Renal cortex interstitium (tissue), 11 donors: ENCODE results near the gene TAF15. TPM values are rescaled to one million over a fixed set of nuclear protein-coding genes. Genes with fewer than 3 reads are reported as not detected.

Experiments used
- DNase-seq, 11 donors: peaks; one replicate each; pipeline ENCODE4 v3.0.0-alpha.2; 2013; ENCODE audit warnings: low read depth in 9 of 11, low spot score in 4 of 11; ENCODE audit errors: extremely low read depth in 1 of 11
- polyA plus RNA-seq, 3 donors: library from polyadenylated mRNA; unstranded; fragments of 120-200 nt; gene quantifications; one replicate each; pipeline ENCODE4 v1.2.1, GENCODE V29; 2013; ENCODE audit not compliant: insufficient read length in 3 of 3

Gene TAF15
- polyA plus RNA-seq, 3 donors, result 232 to 250 (median 245) TPM

DNA sequence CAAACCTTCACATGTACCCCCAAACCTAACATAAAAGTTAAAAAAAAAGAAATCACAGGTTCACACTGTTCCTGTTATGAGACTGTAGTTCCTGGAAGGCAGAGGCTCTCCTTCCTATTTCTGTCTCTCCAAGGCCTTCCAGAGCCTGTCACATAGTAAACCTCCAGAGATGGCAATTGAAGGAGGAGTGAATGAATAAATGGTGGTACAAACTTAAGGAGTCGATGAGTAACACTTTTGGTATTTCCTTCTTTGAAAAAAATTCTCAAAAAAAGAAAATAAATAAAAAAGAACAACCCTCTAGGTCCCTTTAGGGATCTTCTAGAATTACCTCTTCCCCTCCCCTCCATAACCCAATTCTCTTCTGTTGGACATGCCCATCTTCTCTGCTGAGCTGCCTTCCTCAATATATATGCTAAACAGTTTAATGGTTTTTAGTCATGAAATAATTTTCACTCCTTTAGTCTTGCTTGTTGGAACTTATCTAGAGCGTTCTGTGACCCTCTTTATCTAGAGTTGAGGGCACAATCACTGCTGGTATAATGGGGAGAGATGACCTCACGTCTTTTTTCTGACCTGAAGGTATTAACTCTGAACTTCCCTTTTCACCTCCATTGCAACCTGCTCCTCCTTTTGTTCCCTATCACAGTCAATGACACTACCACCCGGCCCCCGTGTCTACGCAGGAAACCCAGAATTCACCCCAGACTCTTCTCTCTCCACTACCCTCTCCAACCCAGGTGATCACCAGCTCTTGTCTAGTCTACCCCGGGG, 1.7 kb upstream of the TAF15 start:
- DNase-seq, result no peak

DNA sequence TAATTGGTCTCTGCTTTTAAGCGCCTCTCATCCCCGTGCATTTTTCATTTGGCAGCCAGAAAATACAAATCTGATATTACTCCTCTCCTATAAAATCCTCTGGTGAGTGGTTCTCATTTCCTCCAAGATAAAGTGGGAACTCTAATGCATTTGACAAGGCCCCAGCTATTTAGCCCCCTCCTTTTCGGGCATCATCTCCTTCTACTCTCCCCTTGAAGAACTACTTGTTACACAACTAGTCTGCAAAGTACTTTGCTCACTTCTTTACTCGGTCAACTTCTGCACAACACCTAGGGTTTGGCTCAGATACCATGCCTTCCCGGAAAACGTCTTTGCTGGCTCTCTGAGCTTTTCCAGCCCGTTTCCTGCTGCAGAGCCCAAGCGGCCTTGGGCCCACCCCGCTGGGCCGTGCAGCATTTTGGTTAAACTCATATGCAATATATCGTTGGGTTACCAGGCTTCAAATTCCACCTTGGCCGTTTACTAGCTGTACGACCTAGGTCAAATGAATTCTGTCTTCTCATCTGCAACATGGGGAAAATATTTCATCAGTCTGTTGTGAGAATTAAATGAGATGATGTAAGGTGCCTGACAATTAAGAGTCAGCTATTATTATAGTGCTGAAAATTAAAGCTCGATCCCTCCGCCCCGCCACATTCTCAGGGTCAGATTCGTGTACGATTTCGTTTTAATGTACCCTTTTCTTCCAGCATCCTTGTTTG, 883 bp upstream of the TAF15 start:
- DNase-seq, result no peak

DNA sequence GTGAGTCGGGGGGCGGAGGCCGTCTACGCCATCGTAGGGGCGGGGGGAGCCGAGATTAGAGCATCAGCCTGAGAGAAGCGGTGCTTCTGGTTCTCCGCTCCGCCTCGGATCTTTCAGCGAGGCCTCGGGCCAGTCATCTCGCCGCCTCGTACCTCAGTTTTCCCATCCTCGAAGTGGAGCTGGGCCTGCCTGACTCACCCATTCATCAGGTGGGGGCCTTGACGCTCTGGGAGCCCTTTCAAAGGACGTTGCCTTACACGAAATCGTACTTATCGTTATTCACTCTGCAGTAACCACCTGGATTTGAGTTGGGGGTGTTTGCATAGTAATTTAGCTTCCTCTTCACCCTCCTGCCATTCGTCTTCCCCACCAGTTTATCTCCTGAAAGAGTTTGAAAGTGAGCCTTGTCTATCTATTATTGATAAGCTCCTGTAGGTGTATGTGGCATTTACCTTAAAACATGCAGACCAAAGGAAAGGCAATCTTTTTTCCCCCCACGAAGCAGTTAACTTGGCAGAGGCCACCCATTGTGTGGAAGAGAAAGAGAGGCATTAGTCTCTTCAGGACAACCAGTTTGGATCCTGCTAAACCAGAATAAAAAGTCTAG, 674 bp downstream of the TAF15 start:
- peak in 2 of 11 donors; percentile 18 to 32 for DNase-seq

DNA sequence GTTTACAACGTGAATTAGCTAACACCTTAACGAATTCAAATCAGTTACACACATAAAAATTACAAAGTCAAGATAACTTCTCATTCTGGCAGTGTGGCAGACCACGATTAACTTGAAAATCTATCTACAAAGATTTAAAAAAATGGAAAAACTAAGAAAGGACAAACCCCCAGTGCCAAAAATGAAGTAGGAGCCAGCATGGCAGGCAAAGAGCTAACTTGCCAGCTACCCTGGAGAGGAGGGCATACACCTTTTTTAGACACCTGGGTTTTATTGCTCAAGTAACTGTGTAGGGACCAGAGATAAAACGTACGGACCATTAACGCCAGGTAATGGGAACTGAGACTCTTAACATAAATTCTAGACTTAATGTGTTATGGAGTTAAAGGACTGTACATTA, 2.5 kb downstream of the TAF15 start:
- no peak for DNase-seq

DNA sequence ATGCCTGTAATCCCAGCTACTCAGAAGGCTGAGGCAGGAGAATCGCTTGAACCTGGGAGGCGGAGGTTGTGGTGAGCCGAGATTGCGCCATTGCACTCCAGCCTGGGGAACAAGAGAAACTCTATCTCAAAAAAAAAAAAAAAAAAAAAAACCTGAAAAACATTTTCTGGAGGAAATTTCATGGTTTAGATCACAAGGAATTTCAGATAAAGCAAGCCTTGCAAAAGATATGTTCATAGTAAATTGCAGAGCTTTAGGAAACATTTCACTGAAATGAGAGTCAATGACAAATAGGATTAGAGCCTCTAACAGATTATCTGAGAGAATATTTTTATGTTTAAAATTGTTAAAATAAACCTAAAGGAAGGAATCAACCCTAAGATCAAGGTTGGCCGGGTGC, 3.2 kb downstream of the TAF15 start:
- no peak for DNase-seq

DNA sequence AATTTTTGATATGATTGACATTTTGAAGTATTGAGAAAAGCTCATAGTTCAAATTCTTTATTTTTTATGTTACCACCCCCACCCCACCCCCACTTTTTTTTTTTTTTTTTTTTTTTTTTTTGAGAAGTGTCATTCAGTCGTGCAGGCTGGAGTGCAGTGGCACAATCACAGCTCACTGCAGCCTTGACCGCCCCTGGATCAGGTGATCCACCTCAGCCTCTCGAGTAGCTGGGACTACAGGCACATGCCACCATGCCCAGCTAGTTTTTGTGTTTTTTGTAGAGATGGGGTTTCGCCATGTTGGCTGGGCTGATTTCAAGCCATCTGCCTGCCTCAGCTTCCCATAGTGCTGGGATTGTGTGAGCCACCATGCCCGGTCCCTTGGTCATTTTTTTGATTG, 7.4 kb downstream of the TAF15 start:
- DNase-seq, result no peak

DNA sequence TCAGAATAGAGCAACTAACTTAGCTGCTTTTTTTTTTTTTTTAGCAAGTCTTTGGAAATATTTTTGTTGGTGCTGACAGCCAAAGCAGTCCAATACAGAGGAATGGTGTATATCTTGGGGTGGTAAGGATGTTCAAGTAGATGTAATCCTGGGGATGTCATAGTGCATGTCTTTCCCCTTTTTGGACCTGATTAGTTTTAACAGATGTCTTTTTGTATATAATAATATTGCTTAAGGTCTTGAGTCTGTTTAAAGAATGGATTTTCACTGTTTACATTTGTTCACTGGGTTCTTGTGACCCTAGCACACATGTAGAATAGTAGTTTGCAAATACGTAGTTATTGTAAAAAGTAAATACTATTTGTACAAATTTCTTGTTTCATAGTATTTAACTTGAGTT, 7.9 kb downstream of the TAF15 start:
- no peak for DNase-seq

DNA sequence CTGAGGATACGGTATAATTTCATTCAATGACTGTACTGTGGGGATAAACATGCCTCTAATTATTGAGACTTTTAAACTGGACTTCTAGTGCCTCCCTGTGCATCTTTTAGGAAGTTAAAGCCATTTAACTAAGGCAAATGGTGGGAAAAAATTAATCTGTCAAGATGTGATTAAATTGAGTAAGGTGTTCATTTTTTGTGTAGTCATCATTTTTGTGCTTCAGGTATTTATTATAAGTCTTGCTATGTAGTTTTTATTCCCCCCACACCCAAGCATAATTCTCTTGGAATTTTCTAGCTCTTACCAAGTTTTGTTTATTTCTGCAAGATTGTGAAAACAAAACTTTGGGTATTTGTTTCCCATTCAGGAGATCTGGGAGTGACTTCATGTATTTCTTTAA, 10.2 kb downstream of the TAF15 start:
- DNase-seq, result no peak

DNA sequence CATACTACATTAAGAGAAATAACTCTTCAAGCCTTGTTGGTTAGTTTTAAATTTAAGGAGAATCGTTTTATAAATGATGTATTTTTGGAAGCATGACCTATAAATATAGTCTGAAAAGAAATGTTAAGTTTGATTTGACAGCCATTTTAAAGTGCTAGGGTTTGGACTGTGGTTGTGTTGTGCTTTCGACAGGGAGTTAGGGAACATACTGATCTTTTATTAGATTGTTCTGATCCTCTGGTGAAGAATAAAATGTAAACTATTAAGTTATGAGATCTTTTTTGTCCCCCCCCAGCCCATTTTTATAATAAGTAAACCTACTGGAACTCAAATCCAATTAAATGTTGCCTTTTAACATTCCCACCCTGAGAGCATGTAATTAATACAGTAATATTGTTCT, 12.0 kb downstream of the TAF15 start:
- no peak for DNase-seq

DNA sequence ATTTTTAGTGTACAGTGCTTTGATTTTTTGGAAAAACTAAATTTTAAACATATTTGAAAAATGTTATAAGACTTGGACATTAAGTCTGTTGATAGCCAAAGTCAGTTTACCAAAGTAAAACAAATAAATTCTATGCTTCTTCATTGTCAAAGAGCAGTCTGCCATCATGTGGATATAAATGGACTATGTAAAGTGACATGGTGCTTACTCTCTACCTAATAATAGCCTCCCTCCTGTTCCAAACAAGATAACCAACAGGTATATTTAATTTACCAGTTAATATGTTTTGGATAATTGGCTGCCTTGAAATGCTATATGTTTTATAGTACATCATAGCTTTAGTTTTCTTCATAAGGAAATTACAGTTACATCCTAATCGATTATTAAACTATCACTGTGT, 15.9 kb downstream of the TAF15 start:
- DNase-seq, result no peak

DNA sequence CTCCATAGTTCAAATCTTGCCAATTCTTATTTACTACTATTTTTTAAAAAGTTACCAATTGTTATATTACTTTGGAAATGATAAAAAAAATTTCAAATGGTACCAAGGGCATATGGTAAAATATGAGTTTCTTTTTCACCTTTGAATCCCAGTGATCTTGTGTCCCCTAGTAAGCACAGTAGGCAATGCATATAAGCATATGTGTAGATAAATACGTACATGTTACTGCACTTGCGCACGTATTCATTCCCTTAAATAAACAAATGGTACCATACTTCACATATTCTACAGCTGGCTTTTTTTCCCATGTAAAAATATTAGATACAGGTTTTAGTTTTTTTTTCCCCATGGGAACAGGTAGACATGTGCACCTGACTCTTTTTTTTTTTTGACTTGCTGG, 31.8 kb downstream of the TAF15 start:
- DNase-seq, result no peak

DNA sequence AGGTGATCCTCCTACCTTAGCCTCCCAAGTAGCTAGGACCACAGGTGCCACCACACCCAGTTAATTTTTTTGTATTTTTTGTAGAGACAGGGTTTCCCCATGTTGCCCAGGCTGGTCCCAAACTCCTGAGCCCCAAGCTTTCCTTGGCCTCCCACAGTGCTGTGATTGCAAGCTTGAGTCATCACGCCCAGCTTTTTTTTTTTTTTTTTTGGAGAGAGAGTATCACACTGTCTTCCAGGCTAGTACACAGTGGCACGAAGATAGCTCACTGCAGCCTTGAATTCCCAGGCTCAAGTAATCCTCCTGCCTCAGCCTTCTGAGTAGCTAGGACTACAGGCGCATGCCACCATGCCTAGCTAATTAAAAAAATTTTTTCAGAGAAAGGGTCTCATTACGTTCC, 32.2 kb downstream of the TAF15 start:
- no peak for DNase-seq

DNA sequence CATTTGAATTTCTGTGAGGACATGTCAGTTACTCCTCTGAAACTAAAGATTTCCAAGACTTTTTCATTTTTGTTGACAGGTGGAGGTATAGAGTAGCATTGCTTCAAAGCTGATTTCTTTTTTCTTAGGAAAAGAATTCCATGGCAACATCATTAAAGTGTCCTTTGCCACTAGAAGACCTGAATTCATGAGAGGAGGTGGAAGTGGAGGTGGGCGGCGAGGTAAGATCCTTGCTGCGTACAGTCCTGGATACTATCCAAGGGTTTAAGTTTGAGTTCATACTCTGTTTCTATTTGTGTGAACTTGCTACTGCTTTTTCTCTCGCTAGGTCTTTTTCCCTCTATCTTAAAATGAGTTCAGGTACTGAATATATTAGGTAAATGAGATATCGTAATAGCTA, 33.0 kb downstream of the TAF15 start:
- no peak for DNase-seq

DNA sequence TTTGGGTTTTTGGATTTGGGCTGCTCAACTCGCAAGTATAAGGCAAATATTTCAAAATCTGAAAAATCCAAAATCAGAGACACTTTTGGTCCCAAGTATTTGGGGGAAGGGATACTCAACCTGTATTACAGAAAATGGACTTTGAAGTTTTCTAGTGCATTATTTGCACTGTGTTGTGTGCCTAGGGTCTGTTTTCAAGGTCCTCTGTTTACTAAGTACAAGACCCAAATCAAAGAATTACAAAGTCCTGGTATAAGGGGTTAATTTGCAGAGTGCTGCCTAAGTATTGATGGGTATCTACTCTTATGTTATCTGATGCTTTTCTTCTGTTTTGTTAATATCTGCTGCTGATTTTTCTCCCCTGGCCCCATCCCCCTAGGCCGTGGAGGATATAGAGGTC, 34.4 kb downstream of the TAF15 start:
- no peak for DNase-seq

DNA sequence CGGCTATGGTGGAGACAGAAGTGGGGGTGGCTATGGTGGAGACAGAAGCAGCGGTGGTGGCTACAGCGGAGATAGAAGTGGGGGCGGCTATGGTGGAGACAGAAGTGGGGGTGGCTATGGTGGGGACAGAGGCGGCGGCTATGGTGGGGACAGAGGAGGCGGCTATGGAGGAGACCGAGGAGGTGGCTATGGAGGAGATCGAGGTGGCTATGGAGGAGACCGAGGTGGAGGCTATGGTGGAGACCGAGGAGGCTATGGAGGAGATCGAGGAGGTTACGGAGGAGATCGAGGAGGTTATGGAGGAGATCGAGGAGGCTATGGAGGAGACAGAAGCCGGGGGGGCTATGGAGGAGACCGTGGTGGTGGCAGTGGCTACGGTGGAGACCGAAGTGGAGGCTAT, 35.3 kb downstream of the TAF15 start:
- no peak for DNase-seq

DNA sequence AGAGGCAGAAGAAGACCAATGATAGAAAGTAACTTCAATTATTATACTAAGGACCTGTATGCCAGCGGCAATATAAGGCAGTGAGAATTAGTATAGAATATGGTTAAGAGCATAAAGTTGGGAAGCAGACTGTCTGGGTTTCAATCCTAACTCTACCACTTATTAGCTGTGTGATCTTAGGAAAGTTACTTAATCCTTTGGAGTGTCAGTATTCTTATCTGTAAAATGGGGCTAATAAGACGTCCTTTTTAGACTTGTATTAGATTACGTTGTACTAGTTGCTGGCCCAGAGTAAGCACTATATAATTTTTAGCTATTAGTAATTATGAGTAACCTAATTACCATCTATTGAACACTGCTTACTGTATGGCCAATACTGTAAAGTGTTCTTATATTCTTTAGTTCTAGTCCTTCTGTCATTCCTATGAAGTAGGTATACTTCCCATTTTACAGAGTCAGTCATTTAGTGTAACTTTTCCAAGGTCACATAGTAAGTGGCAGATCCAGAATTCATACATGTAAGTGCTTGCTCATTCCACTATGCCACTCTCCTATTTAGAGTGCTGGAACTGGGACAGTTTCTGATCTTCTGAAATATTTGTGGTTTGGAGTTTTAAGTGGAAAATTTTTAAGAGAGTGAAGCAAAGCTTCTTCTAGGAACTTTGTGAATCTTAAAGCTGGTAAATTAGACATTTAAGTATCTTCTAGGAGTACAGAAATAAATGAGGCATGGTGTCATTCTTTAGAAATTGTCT, 36.9 kb downstream of the TAF15 start:
- no peak for DNase-seq

DNA sequence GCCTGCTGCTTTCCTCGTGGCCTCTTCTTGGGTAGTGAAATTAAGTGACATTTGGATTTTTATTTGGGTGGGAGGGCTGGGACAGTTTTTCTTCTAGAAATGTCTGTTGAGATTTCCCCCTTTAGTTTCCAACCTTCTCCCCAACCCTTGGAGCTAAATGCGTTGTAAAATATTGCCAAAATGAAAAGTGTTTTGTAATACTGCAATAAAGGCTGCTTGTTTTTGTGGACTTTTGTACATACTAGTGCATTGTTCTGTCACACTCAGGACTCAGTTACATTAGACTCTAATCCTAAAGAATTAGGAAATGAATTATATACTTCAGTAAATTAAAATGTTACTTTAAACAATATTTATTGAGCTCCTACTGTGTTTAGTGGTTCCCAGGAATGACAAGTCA, 37.7 kb downstream of the TAF15 start:
- DNase-seq, result no peak

DNA sequence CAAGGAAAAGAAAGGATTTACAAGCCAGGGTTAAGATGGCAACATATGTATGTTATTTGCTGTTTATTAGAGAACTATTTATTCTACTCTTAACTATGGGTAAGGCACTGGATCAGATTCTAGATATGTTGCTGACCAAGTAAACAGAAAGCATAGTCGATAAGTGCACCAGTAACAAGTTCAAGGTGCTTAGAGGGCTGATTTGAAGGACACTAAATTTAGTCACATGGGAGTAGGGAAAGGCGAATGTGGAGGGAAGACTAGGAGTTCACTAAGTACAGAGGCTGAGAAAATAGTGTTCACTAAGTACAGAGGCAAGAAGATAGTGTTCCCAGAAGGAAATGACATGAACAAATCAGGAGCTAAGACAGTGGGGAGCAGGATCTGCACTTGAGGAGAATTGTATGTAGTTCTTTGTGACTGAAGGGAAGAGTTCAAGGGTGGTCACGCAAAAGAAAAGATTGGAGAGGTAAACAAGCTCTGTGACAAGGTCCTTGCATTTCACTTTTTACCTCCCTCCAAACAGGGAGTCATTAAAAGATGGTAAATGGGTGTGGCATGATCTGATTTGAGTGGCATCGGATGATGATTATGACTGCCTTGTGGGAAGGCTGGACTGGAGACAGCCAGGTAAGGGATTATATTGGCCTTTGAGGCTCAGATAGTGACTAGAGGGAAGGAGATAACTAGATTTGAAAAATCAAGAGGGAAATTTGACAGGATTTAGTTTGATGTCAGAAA, 38.5 kb downstream of the TAF15 start:
- DNase-seq, result no peak
